Neural cell (in vitro differentiated cells): ENCODE results near the gene CXorf58.

Experiments
- EP300 ChIP-seq: fragments of 450-650 bp; conservative IDR thresholded peaks from 2 replicates; pipeline ENCODE4 v1.6.1; 2014; ENCODE audit warnings: antibody characterized with exemption, mild to moderate bottlenecking, moderate library complexity; ENCODE audit not compliant: poor library complexity, severe bottlenecking
- EZH2 ChIP-seq: fragments of 200-600, 300-800 bp; shearing (Covaris generic), sonication (generic); IDR thresholded peaks from 2 replicates; pipeline ENCODE4 v1.6.1; 2014; ENCODE audit warnings: antibody characterized with exemption, low read length, borderline replicate concordance, mild to moderate bottlenecking; ENCODE audit not compliant: insufficient read depth, poor library complexity, severe bottlenecking
- MXI1 ChIP-seq: fragments of 450-650 bp; conservative IDR thresholded peaks from 2 replicates; pipeline ENCODE4 v1.6.1; 2014; ENCODE audit warnings: antibody characterized with exemption, mild to moderate bottlenecking; ENCODE audit not compliant: poor library complexity, severe bottlenecking
- POLR2AphosphoS5 ChIP-seq: IDR thresholded peaks from 2 replicates; pipeline ENCODE4 v1.6.1; 2012
- RAD21 ChIP-seq: fragments of 450-650 bp; conservative IDR thresholded peaks from 2 replicates; pipeline ENCODE4 v1.6.1; 2014; ENCODE audit warnings: antibody characterized with exemption, mild to moderate bottlenecking, moderate library complexity
- SMC3 ChIP-seq: fragments of 450-650 bp; conservative IDR thresholded peaks from 2 replicates; pipeline ENCODE4 v1.6.1; 2014; ENCODE audit warnings: antibody characterized with exemption, mild to moderate bottlenecking, moderate library complexity; ENCODE audit not compliant: poor library complexity
- TAF1 ChIP-seq: IDR thresholded peaks from 2 replicates; pipeline ENCODE4 v1.6.1; 2012; ENCODE audit warnings: low read depth
- TF ChIP-seq, protein P1 (sequence below): fragments of 450-650 bp; IDR thresholded peaks from 2 replicates; pipeline ENCODE4 v1.5.1; 2014; ENCODE audit warnings: antibody characterized with exemption, mild to moderate bottlenecking, moderate library complexity; ENCODE audit not compliant: poor library complexity, severe bottlenecking
- TF ChIP-seq, protein P2 (sequence below): IDR thresholded peaks from 2 replicates; pipeline ENCODE4 v1.6.1; 2012; ENCODE audit warnings: borderline replicate concordance

- TF ChIP-seq, protein P1, sequence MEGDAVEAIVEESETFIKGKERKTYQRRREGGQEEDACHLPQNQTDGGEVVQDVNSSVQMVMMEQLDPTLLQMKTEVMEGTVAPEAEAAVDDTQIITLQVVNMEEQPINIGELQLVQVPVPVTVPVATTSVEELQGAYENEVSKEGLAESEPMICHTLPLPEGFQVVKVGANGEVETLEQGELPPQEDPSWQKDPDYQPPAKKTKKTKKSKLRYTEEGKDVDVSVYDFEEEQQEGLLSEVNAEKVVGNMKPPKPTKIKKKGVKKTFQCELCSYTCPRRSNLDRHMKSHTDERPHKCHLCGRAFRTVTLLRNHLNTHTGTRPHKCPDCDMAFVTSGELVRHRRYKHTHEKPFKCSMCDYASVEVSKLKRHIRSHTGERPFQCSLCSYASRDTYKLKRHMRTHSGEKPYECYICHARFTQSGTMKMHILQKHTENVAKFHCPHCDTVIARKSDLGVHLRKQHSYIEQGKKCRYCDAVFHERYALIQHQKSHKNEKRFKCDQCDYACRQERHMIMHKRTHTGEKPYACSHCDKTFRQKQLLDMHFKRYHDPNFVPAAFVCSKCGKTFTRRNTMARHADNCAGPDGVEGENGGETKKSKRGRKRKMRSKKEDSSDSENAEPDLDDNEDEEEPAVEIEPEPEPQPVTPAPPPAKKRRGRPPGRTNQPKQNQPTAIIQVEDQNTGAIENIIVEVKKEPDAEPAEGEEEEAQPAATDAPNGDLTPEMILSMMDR = no peak
- TF ChIP-seq RAD21 (no peak), POLR2AphosphoS5 (no peak), EP300 (no peak), EZH2 (no peak), TAF1 (no peak), SMC3 (no peak), MXI1 (no peak)
- TF ChIP-seq, protein P2, sequence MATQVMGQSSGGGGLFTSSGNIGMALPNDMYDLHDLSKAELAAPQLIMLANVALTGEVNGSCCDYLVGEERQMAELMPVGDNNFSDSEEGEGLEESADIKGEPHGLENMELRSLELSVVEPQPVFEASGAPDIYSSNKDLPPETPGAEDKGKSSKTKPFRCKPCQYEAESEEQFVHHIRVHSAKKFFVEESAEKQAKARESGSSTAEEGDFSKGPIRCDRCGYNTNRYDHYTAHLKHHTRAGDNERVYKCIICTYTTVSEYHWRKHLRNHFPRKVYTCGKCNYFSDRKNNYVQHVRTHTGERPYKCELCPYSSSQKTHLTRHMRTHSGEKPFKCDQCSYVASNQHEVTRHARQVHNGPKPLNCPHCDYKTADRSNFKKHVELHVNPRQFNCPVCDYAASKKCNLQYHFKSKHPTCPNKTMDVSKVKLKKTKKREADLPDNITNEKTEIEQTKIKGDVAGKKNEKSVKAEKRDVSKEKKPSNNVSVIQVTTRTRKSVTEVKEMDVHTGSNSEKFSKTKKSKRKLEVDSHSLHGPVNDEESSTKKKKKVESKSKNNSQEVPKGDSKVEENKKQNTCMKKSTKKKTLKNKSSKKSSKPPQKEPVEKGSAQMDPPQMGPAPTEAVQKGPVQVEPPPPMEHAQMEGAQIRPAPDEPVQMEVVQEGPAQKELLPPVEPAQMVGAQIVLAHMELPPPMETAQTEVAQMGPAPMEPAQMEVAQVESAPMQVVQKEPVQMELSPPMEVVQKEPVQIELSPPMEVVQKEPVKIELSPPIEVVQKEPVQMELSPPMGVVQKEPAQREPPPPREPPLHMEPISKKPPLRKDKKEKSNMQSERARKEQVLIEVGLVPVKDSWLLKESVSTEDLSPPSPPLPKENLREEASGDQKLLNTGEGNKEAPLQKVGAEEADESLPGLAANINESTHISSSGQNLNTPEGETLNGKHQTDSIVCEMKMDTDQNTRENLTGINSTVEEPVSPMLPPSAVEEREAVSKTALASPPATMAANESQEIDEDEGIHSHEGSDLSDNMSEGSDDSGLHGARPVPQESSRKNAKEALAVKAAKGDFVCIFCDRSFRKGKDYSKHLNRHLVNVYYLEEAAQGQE = no peak
Observed at GRCh38 chrX:23911126-23911835, 3.5 kb downstream of the CXorf58 start.
